Measurements from ENCODE around the gene ARFRP1. TPM values are rescaled to one million over a fixed set of nuclear protein-coding genes. Genes with fewer than 3 reads are reported as not detected.

Gene ARFRP1
- total RNA-seq, 5 donors from 2014 or later (not counting 1 experiment from before 2014, with no cell fraction given) = 58.5 to 102 (median 99.5) TPM

- Mint-ChIP-seq H3K9me3 (no peaks in the 10 kb centered on the region), H3K36me3 (no peaks in the 10 kb centered on the region), H3K4me3 (peak overlapping the region in 1 of 3 donors; percentile 62), H3K27me3 (no peaks in the 10 kb centered on the region), H3K4me1 (peaks cover 36 to 47% (median 37%) of the 10 kb centered on the region in 3 donors), H3K27ac (peak overlapping the region in 1 of 2 donors; percentile 55)
- no peaks in the 10 kb centered on the region for H3K27me3 ChIP-seq (replicated peaks in 1 of 2; ENCODE audit: control insufficient read depth in 2 of 2, extremely low read depth in 1 of 2, insufficient read depth in 2 of 2, low read length in 1 of 2)
- DNase-seq = no peak
- no peak for ATAC-seq (replicated peaks in 1 of 4)
- WGBS (ENCODE audit: insufficient coverage) = 97% methylated on average over 49 of the region's 50 CpGs
- no peaks in the 10 kb centered on the region for H3K36me3 ChIP-seq (ENCODE audit: control insufficient read depth in 2 of 2, extremely low read depth in 1 of 2, insufficient read depth in 1 of 2, low read length in 1 of 2)
- ChIA-PET POLR2A (no interaction called here), CTCF (no interaction called here)
- no peak overlapping the region for H3K27ac ChIP-seq (ENCODE audit: low read length)
- peaks cover 18 to 52% of the 10 kb centered on the region in 2 experiments for H3K4me1 ChIP-seq (ENCODE audit: control insufficient read depth in 1 of 2, extremely low read depth in 1 of 2, insufficient read depth in 2 of 2, low read length in 2 of 2)
- no peak overlapping the region for H3K4me3 ChIP-seq (ENCODE audit: control insufficient read depth in 1 of 2, extremely low read depth in 1 of 2, low read length in 1 of 2)
- no peaks in the 10 kb centered on the region for H3K9me3 ChIP-seq
Observed at GRCh38 chr20:63752411-63753101, 44.8 kb upstream of the ARFRP1 start.

- no peaks in the 10 kb centered on the region for H3K9me3 ChIP-seq
- Mint-ChIP-seq H3K9me3 (no peaks in the 10 kb centered on the region), H3K36me3 (no peaks in the 10 kb centered on the region), H3K27ac (peak overlapping the region; percentile 96 to 97), H3K4me1 (peaks cover 33 to 38% (median 35%) of the 10 kb centered on the region in 3 donors), H3K27me3 (no peaks in the 10 kb centered on the region), H3K4me3 (peak overlapping the region; percentile 64 to 72 (median 66))
- ChIA-PET CTCF (interaction anchor here in 1 of 2 donors (0.7 kb wide), 1 partner anchor 228 kb away, joined by 4 read pairs; the partner anchor contains the start of gene SAMD10), POLR2A (no interaction called here)
- no peaks in the 10 kb centered on the region for H3K27me3 ChIP-seq (replicated peaks in 1 of 2; ENCODE audit: control insufficient read depth in 2 of 2, extremely low read depth in 1 of 2, insufficient read depth in 2 of 2, low read length in 1 of 2)
- peak overlapping the region in 1 of 2 donors; percentile 37 for H3K4me3 ChIP-seq (ENCODE audit: control insufficient read depth in 1 of 2, extremely low read depth in 1 of 2, low read length in 1 of 2)
- WGBS (ENCODE audit: insufficient coverage) = 81% methylated on average over 20 of the region's 45 CpGs
- peak overlapping the region; percentile 71 for H3K27ac ChIP-seq (ENCODE audit: low read length)
- no peaks in the 10 kb centered on the region for H3K36me3 ChIP-seq (ENCODE audit: control insufficient read depth in 2 of 2, extremely low read depth in 1 of 2, insufficient read depth in 1 of 2, low read length in 1 of 2)
- peak in 3 of 4 experiments; percentile 7 to 14 (median 8) for ATAC-seq (replicated peaks in 1 of 4)
- peaks cover 16 to 51% of the 10 kb centered on the region in 2 experiments for H3K4me1 ChIP-seq (ENCODE audit: control insufficient read depth in 1 of 2, extremely low read depth in 1 of 2, insufficient read depth in 2 of 2, low read length in 2 of 2)
- DNase-seq = peak in 1 of 35 experiments; percentile 25
Observed at GRCh38 chr20:63751471-63752271, 43.9 kb upstream of the ARFRP1 start.

GRCh38 chr20:63750807-63751470 lies 43.2 kb upstream of the ARFRP1 start:
- ChIA-PET CTCF (interaction anchor here in 1 of 2 donors (0.6 kb wide), 1 partner anchor 11 kb away, joined by 3 read pairs; no protein-coding TSS in a partner anchor), POLR2A (interaction anchor here in 1 of 2 donors (0.5 kb wide), 1 partner anchor 1007 kb away, joined by 3 read pairs; no protein-coding TSS in a partner anchor)
- H3K4me1 ChIP-seq (ENCODE audit: control insufficient read depth in 1 of 2, extremely low read depth in 1 of 2, insufficient read depth in 2 of 2, low read length in 2 of 2) = peaks cover 15 to 48% of the 10 kb centered on the region in 2 experiments
- Mint-ChIP-seq H3K27ac (peak overlapping the region; percentile 96 to 97), H3K27me3 (no peaks in the 10 kb centered on the region), H3K9me3 (no peaks in the 10 kb centered on the region), H3K36me3 (no peaks in the 10 kb centered on the region), H3K4me1 (peaks cover 30 to 32% (median 31%) of the 10 kb centered on the region in 3 donors), H3K4me3 (peak overlapping the region; percentile 64 to 72 (median 66))
- H3K4me3 ChIP-seq (ENCODE audit: control insufficient read depth in 1 of 2, extremely low read depth in 1 of 2, low read length in 1 of 2) = peak overlapping the region; percentile 28 to 37
- DNase-seq (peak in 33 of 35 experiments; percentile 42 to 83 (median 61)), ATAC-seq (replicated peaks in 1 of 4) (peak; percentile 94 to 98 (median 95))
- 15% methylated on average over 18 of the region's 26 CpGs for WGBS (ENCODE audit: insufficient coverage)
- peak overlapping the region; percentile 71 for H3K27ac ChIP-seq (ENCODE audit: low read length)
- no peaks in the 10 kb centered on the region for H3K27me3 ChIP-seq (replicated peaks in 1 of 2; ENCODE audit: control insufficient read depth in 2 of 2, extremely low read depth in 1 of 2, insufficient read depth in 2 of 2, low read length in 1 of 2)
- H3K9me3 ChIP-seq = no peaks in the 10 kb centered on the region
- no peaks in the 10 kb centered on the region for H3K36me3 ChIP-seq (ENCODE audit: control insufficient read depth in 2 of 2, extremely low read depth in 1 of 2, insufficient read depth in 1 of 2, low read length in 1 of 2)

- Mint-ChIP-seq H3K9me3 (no peaks in the 10 kb centered on the region), H3K27ac (peak overlapping the region; percentile 96 to 97), H3K4me1 (peaks cover 24 to 34% (median 29%) of the 10 kb centered on the region in 3 donors), H3K4me3 (peak overlapping the region in 1 of 3 donors; percentile 72), H3K27me3 (no peaks in the 10 kb centered on the region), H3K36me3 (no peaks in the 10 kb centered on the region)
- no peaks in the 10 kb centered on the region for H3K36me3 ChIP-seq (ENCODE audit: control insufficient read depth in 2 of 2, extremely low read depth in 1 of 2, insufficient read depth in 1 of 2, low read length in 1 of 2)
- H3K4me3 ChIP-seq (ENCODE audit: control insufficient read depth in 1 of 2, extremely low read depth in 1 of 2, low read length in 1 of 2) = no peak overlapping the region
- H3K27ac ChIP-seq (ENCODE audit: low read length) = peak overlapping the region; percentile 71
- H3K27me3 ChIP-seq (replicated peaks in 1 of 2; ENCODE audit: control insufficient read depth in 2 of 2, extremely low read depth in 1 of 2, insufficient read depth in 2 of 2, low read length in 1 of 2) = no peaks in the 10 kb centered on the region
- CTCF ChIA-PET = interaction anchor here in 1 of 2 donors (0.6 kb wide), 1 partner anchor 28 kb away, joined by 5 read pairs; no protein-coding TSS in a partner anchor
- POLR2A ChIA-PET = no interaction called here
- ATAC-seq (replicated peaks in 1 of 4) (no peak), DNase-seq (no peak)
- WGBS (ENCODE audit: insufficient coverage) = 98% methylated on average over 14 of the region's 16 CpGs
- H3K4me1 ChIP-seq (ENCODE audit: control insufficient read depth in 1 of 2, extremely low read depth in 1 of 2, insufficient read depth in 2 of 2, low read length in 2 of 2) = peaks cover 15 to 48% of the 10 kb centered on the region in 2 experiments
- no peaks in the 10 kb centered on the region for H3K9me3 ChIP-seq
Observed at GRCh38 chr20:63749597-63750508, 42.1 kb upstream of the ARFRP1 start.

GRCh38 chr20:63748934-63749270 lies 41.1 kb upstream of the ARFRP1 start:
- no peak overlapping the region for H3K27ac ChIP-seq (ENCODE audit: low read length)
- DNase-seq (no peak), ATAC-seq (replicated peaks in 1 of 4) (no peak)
- POLR2A ChIA-PET = no interaction called here
- no peaks in the 10 kb centered on the region for H3K27me3 ChIP-seq (replicated peaks in 1 of 2; ENCODE audit: control insufficient read depth in 2 of 2, extremely low read depth in 1 of 2, insufficient read depth in 2 of 2, low read length in 1 of 2)
- H3K9me3 ChIP-seq = no peaks in the 10 kb centered on the region
- no peak overlapping the region for H3K4me3 ChIP-seq (ENCODE audit: control insufficient read depth in 1 of 2, extremely low read depth in 1 of 2, low read length in 1 of 2)
- Mint-ChIP-seq H3K9me3 (no peaks in the 10 kb centered on the region), H3K27ac (peak overlapping the region; percentile 27 to 78), H3K4me3 (no peak overlapping the region), H3K4me1 (peaks cover 24 to 32% (median 28%) of the 10 kb centered on the region in 3 donors), H3K36me3 (no peaks in the 10 kb centered on the region), H3K27me3 (no peaks in the 10 kb centered on the region)
- WGBS (ENCODE audit: insufficient coverage) = 91% methylated on average over 9 of the region's 11 CpGs
- peaks cover 15 to 48% of the 10 kb centered on the region in 2 experiments for H3K4me1 ChIP-seq (ENCODE audit: control insufficient read depth in 1 of 2, extremely low read depth in 1 of 2, insufficient read depth in 2 of 2, low read length in 2 of 2)
- H3K36me3 ChIP-seq (ENCODE audit: control insufficient read depth in 2 of 2, extremely low read depth in 1 of 2, insufficient read depth in 1 of 2, low read length in 1 of 2) = no peaks in the 10 kb centered on the region
- CTCF ChIA-PET = no interaction called here
